GM18511 (cell line): ENCODE measurements around the gene SLITRK3.
A peak's percentile ranks its signal among the peaks of the same experiment; 100 is the strongest.
"Not testable (repeated sequence)": the region's sequence is repeated elsewhere in the genome, so short reads cannot be mapped to it uniquely, and the experiment has no call there.

Experiments used
- ATAC-seq: cut with Tn5 transposase; IDR thresholded peaks from one replicate; pipeline ENCODE4 v1.9.1; 2021; ENCODE audit warnings: mild to moderate bottlenecking, moderate library complexity; ENCODE audit not compliant: unreplicated experiment

The SLITRK3 gene

DNA sequence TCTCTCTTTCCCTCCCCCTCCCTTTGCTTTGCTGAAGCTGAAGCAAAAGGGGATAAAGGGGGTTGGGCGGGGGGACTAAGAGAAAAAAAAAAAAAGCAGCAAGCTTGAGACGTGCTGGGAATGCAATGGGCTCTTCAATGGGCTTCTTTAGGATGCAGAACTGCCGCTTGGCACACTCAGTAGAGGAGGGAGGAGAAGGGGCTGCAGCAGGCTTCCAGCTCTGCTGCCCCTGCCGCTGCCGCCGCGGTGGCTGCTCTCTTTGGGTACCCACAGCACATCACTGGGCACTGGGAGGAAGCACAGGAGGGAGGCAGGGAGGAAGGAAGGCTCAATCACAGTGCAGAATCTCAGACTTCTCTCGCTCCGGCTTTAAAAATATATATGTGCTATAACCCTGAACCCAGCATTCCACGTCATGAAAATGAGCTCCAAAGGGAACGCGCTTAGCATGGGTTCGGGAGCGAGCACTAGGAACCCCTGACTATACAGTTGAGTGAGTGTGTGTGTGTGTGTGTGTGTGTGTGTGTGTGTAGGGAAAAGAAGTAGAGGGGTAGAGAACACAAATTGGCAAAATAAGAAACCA, 3.5 kb downstream of the SLITRK3 start:
- ATAC-seq = no peak

DNA sequence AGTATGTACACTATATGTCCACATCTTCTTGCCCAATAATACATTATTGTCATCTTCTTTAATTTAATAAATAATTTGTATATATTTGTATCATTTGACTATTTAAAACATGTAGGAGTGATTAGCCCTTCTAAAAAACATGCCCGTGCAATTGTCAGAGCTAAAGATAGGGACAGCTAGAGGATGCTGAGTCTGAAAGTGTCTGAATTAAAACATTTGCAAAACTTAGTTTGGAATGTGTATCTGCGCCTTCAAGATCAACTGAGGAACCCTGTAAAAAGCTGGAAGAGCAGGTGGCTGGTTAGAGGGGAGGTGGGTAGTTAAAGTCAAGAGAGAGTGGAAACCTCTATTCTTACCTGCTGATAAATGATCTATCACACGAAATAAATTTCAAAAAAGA, 4.7 kb downstream of the SLITRK3 start:
- ATAC-seq = no peak

DNA sequence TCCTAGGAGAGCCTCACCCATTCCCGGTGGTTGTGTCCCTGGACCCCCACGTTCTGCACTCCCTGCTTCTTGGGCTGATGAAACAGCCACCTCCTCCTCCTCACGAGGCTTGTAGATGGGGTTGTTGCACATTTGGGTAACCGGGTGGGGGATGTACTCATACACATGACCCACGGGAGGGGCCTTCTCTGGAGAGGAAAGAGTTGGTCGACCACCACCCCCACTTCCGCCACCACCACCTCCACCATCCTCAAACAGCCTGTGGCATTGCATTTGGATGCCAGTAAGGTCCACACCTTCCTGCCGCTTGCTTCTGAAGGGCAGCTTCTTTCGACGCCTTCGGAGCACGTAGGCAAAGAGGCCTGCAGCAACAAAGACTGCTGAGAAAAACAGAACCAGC, 7.7 kb downstream of the SLITRK3 start:
- no peak for ATAC-seq

DNA sequence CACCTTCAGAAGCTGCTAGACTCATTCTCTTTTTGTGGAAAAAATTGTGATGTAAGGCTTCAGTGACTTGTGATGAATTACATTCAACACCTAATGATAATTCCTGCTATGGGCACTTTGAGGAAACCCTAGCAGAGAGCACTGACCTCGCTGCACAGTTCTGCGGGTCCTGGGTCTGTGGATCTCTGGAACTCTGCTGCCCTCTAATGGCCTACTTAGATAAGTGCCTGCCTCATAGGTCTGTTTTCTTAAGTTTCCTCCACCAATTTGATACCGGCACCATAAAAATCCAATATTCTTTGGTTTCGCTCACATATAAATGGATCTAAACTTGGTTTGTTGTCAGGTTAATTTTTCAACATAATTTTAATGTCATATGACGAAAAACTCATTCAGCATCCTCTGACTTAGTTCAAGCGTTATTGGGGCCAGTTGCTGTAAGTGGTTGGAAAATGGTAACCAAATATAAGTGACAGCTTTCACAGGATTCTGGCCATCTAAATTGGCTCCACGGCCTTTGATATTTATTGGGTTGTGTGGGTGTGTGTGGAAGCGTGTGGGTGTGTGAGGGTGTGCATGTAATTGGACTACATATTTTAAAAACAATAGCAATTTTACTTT, 10.4 kb downstream of the SLITRK3 start:
- ATAC-seq = peak; percentile 97

DNA sequence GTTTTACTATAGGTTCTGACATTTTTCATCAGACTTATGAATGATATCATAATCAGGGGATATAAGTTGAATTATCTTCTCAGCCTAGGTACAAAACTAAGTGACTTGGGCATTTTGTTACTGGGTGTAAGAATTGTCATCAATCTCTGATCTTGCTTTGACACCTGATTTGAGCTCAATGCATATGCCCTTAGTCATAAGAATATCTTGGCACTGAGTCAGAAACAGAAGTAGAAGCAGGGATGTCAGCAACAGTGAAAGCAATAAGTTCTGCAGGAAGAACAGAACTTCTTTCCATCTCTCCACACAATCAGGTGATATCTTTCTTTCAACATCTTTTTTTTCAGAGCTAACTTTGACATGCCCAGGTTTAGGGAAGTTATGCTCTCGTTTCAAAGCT, 14.6 kb downstream of the SLITRK3 start:
- ATAC-seq = no peak

DNA sequence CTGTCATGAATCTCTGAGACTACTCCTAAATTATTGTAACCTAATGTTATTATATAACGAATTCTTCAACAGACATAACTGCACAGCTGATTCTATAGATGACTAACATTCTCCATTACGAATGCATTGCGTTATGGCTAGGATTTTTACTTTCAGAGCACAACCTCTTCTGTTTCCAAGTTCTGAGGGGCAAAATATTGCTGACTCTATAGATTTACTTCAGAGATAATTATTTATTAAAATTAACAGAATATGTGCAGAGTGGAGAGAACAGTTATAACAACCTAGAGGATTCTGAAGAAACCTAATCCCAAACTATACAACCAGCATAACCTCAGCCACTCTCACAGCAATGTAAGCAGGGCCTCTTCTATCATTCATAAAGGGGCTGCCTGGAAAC, 25.9 kb downstream of the SLITRK3 start:
- no peak for ATAC-seq

DNA sequence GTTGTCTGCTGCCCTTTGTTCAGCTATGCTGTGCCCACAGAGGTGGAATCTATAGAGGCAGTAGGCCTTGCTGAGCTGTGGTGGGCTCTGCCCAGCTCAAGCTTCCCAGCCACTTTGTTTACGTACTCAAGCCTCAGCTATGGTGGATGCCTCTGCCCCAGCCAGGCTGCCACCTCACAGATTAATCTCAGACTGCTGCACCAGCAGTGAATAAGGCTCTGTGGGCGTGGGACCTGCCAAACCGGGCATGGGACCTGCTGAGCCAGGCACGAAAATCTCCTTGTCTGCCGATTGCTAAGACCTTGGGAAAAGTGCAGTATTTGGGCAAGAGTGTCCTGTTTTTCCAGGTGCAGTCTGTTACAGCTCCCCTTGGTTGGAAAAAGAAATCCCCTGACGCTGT, 26.8 kb downstream of the SLITRK3 start:
- ATAC-seq = no peak

DNA sequence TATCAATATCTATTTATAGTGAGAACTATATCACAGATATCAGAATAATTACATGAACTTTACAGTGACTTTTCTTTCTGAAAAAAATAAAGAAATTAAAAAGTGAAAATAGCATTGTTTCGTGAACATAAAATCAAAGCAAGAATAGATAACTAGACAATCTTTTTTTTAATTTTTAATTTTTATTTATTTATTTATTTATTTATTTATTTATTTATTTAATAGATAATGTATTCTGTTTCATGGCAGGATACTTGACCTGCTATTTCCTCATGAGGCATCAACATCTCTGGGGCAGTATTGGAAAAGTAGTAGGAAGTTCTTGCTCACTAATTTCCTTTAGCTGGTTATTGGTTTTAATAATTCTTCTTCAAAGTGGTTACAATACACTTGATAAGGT, 33.3 kb downstream of the SLITRK3 start:
- no peak for ATAC-seq

DNA sequence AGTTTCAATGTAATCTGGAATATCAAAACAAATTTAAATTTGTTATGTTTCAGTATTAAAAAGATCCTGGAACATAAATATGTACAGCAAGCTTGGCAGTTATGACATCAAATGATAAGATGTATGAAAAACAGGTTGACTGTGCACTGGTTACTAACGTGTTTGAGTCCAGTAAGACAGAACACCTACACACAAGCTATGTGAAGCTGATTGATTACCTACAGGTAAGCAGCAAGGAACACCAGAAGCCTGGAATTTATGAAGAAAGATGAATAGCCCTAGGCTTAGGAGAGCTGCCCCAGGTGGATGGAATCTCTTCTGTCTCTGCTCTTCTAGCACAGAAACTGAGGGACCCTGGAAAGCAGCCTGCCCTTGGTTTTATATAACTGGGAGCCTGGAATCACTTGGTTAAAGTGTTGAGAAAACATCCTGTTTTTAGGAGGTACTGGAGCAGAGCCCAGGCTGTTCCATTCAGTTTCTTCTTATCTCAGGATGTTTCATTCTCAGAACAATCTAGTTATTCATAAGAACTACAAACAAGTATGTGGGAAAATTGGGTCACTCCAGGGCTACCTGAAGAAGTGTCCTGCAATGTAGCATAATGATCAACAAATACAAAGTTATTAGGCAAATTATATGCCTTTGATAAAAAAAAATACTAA, 36.3 kb downstream of the SLITRK3 start:
- ATAC-seq = no peak

DNA sequence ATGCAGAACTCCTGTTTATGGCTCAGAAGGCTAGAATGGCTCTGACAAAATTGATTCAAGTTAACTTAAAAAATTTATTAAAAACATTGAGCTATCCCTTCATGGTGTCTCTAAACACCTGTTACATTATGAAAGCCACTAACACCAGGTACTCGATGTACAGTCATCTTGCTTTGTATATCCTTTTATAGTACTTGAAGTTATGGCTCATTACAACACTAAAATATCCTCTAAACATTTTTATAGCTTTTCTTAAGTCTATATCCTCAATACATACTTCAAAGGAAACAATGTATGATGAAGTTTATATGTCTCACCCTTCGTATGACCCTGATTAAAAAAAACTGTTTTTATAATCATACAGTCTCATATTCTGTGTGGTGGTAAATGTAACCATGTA, 38.2 kb downstream of the SLITRK3 start:
- no peak for ATAC-seq

DNA sequence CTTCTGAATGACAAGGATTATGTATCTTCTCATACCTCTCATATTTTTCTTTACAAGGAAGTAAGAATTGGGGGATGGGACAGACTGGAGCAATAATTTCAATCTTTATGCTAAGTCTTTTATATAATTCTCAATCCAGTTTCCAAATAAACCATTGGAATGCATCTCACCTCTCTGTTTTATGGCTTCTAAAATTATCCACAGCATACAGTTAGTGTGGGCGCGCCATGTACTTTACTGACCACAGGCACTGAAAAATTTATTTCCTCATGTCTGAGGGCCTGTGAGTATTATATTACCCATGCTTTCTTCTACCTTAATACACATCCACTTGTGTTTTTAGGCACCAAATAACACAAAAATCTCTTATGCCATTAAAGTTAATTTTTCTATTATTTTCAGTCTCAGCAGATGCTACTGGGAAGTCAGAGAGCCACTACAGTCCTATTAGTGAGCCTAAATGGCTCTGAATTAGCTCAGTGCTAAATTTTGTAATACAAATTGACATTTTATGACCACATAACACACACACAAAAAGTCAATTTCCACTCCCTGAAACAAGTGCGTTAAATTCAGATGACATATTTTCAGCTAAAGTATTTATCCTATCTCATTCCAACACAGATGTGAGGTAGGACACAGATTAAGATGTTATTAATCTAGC, 39.3 kb downstream of the SLITRK3 start:
- ATAC-seq = no peak

DNA sequence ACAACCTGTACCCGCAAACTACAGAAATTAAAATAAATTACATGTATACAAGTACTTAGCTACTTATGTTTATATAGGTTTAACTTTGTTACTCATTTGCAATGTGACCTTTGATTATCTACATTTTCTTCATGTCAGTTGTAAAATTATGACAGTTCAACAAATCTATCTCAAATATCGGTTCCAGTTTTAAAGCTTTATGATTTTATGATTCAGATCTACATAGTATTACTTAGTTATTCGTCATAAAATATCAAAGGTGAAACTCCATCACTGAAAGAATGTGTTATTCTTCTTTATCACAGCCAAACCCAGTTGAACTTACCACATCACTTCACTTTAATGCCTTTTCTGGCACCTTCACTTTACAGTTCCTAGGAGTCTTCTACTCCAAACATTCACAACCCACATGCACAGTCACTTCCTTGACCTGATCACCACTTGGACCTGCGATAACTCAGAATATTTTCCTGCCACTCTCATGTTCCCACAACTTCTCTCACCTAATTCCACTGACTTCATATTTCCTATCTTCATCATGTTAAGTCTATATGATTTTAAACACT, 47.2 kb downstream of the SLITRK3 start:
- no peak for ATAC-seq

DNA sequence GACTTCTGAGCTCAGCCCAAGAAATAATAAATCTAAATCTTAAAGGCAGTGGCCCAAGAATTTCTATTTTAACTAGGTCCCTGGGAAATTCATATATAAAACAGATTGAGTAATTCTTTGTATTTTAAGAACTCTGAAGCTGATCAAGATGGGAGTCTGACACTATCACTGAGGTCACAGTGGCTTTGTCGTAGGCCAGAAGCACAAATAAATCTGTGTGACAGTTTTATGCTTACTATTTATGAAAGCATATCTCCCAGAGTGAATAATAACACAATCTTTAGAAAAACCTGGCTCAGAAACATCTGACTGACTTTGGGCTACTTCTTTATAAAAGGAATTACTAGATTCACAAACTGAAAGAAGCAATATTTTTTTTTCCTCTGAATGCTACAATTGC, 51.9 kb downstream of the SLITRK3 start:
- ATAC-seq = no peak

DNA sequence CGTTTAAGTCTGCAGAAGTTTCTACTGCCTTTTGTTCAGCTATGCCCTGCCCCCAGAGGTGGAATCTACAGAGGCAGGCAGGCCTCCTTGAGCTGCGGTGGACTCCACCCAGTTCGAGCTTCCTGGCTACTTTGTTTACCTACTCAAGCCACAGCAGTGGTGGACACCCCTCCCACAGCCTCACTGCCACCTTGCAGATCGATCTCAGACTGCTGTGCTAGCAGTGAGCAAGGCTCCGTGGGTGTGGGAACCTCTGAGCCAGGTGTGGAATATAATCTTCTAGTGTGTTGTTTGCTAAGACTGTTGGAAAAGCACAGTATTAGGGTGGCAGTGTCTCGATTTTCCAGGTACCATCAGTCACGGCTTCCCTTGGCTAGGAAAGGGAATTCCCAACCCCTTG, 56.3 kb downstream of the SLITRK3 start:
- ATAC-seq = not testable (repeated sequence)
